ENCODE results near the gene COTL1. TPM values are rescaled to one million over a fixed set of nuclear protein-coding genes. Genes with fewer than 3 reads are reported as not detected.
A peak's percentile ranks its signal among the peaks of the same experiment; 100 is the strongest.

Gene COTL1
- total RNA-seq, 1 donor from 2014 or later = 129 TPM

GRCh38 chr16:84540194-84540593 lies 77.7 kb downstream of the COTL1 start:
- H3K4me3 ChIP-seq = no peak overlapping the region
- H3K9me3 ChIP-seq = no peaks in the 10 kb centered on the region
- no peaks in the 10 kb centered on the region for H3K4me1 ChIP-seq
- no peak for TF ChIP-seq CTCF (IDR thresholded peaks at IDR 0.05)
- DNase-seq = no peak
- ATAC-seq = no peak
- no peaks in the 10 kb centered on the region for H3K27me3 ChIP-seq
- H3K27ac ChIP-seq = no peak overlapping the region
- H3K36me3 ChIP-seq = no peaks in the 10 kb centered on the region
- intact Hi-C loops (cut with DNase I) = no loop called here

- H3K27ac ChIP-seq = no peak overlapping the region
- intact Hi-C loops (cut with DNase I) = no loop called here
- ATAC-seq (no peak), DNase-seq (no peak)
- no peaks in the 10 kb centered on the region for H3K9me3 ChIP-seq
- no peaks in the 10 kb centered on the region for H3K27me3 ChIP-seq
- no peaks in the 10 kb centered on the region for H3K36me3 ChIP-seq
- peaks cover 4% of the 10 kb centered on the region for H3K4me1 ChIP-seq
- TF ChIP-seq CTCF (IDR thresholded peaks at IDR 0.05) = no peak
- H3K4me3 ChIP-seq = no peak overlapping the region
These were observed 79.5 kb downstream of the COTL1 start for GRCh38 chr16:84538222-84538840.

- DNase-seq (no peak), ATAC-seq (peak; percentile 31)
- Histone ChIP-seq H3K4me1 (peaks cover 11% of the 10 kb centered on the region), H3K27ac (peak overlapping the region; percentile 36), H3K4me3 (no peak overlapping the region), H3K36me3 (no peaks in the 10 kb centered on the region), H3K27me3 (no peaks in the 10 kb centered on the region), H3K9me3 (no peaks in the 10 kb centered on the region)
- intact Hi-C loops (cut with DNase I) = no loop called here
- TF ChIP-seq CTCF (IDR thresholded peaks at IDR 0.05) = no peak
These were observed 80.3 kb downstream of the COTL1 start for GRCh38 chr16:84537491-84538151.

GRCh38 chr16:84535851-84536250 lies 82.0 kb downstream of the COTL1 start:
- DNase-seq = no peak
- Histone ChIP-seq H3K36me3 (no peaks in the 10 kb centered on the region), H3K4me1 (peaks cover 23% of the 10 kb centered on the region), H3K9me3 (no peaks in the 10 kb centered on the region), H3K27ac (no peak overlapping the region), H3K4me3 (no peak overlapping the region), H3K27me3 (no peaks in the 10 kb centered on the region)
- intact Hi-C loops (cut with DNase I) = no loop called here
- ATAC-seq = no peak
- TF ChIP-seq CTCF (IDR thresholded peaks at IDR 0.05) = no peak

DNA sequence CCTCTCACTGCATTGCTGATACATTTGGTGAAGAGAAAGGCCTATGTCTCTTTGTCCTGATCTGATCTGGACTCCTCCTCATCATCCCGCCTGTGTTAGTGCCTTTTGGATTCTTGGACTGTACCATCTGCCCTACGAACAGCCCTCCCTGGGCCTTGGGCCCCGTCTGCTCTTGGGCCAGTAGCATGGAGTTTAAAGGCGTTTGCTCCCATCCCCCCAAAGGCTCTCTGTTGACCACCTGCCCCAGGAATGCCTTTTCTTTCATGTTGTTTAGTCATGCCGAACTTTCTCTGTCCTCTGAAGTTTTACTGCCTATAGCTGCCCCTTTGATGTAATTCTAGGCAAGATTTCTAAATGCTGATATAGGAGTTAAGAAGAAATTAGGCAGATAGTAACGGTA lies 82.5 kb downstream of the COTL1 start:
- intact Hi-C loops (cut with DNase I) = no loop called here
- no peak overlapping the region for H3K27ac ChIP-seq
- H3K36me3 ChIP-seq = no peaks in the 10 kb centered on the region
- peaks cover 23% of the 10 kb centered on the region for H3K4me1 ChIP-seq
- H3K27me3 ChIP-seq = no peaks in the 10 kb centered on the region
- H3K9me3 ChIP-seq = no peaks in the 10 kb centered on the region
- DNase-seq (no peak), ATAC-seq (no peak)
- no peak for TF ChIP-seq CTCF (IDR thresholded peaks at IDR 0.05)
- H3K4me3 ChIP-seq = no peak overlapping the region

Data from upper lobe of right lung (tissue), 1 donor.